Measurements from ENCODE around the gene ABCG1.
A peak's percentile ranks its signal among the peaks of the same experiment; 100 is the strongest.

The ABCG1 gene

DNA sequence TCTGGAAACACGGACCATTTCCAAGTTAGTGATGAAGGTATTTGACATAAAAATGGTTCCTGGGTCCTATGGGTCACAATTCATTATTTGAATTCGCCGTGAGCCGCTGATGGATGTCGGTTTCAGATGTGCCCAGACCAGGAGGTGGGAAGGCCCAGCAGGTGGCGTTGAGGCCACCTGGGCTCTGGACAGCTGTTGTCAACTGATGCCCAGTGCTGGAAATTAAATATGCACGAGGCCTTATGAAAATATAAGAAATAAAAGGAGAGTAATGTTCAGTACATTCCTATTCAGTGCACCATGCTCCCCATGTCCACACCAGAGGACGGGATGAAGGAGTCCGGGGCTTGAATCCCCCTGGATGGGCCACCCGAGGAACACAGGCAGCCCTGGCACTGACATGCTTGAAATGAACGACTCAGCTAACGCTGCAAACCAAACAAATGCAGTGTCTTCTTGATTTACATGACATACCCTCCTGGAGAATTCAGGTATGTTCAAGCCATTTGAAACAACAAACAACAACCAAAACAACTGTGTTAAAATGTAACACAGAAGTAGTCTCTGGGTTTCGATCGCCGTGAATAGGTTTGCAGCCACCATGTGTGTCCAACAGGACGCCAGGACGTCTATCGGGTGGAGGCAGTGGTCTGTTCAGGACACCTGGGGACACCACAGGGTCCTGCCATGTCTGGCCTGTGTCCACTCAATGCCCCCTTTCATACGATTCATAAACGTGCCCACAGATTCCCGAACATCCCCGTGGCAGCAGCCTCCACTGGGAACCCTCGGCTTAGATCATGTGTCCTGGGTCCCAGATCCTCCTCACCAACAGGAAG is 90.2 kb downstream of the ABCG1 start:
- peak; percentile 35 for DNase-seq

- DNase-seq, result peak; percentile 72
These were observed 90.8 kb downstream of the ABCG1 start for GRCh38 chr21:42309753-42310213.

GRCh38 chr21:42310411-42311001 is 91.6 kb downstream of the ABCG1 start:
- no peak for DNase-seq

DNA sequence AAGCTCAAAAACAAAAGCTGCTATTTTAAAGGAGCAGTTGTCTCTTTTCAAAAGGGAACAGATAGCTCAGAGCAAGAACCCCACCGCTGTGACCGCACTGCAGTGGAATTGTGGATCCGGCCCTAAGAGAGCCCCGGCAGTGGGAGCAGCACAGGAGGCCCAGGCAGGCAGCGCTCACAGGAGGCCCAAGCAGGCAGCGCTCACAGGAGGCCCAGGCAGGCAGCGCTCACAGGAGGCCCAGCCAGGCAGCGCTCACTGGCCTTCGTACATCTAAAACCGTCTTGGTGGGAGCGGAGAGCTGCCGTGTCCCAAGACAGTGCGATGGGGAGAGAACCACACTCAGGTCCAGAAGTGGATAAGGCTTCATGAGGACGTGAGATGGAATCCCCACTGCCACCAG is 92.2 kb downstream of the ABCG1 start:
- DNase-seq, result no peak

DNA sequence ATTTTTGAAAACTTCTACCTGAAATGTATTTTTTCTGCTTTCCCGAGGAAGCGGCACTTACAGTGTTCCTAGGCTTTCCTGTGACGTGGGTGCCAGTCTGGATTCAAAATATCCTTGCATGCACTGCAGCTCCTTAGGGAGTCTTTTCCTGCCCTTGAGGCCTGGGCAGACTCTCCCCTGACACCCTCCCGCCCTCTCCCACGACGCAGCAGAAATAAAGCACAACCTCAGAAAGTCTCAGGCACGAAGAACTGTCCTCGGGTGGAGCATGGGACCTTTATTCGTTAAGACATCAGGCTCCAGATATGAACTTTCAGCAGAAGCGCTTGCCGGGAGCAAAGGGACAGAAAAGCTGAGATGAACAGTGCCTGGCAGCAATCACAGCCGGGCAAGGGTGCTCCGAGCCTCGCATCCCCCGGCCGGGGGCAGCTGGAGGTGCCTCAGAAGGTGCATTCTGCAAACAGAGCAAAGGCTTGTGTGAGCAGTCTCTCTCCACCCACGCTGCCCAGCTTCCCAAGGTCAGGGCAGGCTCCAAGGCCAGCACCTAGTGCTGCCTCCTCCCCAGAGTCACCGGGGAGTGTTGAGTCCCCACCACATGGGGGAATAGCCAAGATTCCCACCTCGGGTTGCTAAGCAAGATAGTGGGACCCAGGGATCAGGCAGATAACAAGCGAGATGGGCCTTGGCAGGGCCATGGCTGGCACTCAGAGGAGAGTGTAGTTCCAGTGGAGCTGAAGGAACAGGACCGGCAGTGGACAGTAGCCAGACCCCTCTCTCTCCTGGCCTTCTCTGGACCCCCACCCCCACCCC is 93.1 kb downstream of the ABCG1 start:
- peak; percentile 43 for DNase-seq

GRCh38 chr21:42312626-42313104 is 93.7 kb downstream of the ABCG1 start:
- DNase-seq, result peak; percentile 90

GRCh38 chr21:42313501-42313969 is 94.6 kb downstream of the ABCG1 start:
- peak; percentile 90 for DNase-seq

- DNase-seq, result peak; percentile 33
These were observed 95.8 kb downstream of the ABCG1 start for GRCh38 chr21:42314616-42315295.

DNA sequence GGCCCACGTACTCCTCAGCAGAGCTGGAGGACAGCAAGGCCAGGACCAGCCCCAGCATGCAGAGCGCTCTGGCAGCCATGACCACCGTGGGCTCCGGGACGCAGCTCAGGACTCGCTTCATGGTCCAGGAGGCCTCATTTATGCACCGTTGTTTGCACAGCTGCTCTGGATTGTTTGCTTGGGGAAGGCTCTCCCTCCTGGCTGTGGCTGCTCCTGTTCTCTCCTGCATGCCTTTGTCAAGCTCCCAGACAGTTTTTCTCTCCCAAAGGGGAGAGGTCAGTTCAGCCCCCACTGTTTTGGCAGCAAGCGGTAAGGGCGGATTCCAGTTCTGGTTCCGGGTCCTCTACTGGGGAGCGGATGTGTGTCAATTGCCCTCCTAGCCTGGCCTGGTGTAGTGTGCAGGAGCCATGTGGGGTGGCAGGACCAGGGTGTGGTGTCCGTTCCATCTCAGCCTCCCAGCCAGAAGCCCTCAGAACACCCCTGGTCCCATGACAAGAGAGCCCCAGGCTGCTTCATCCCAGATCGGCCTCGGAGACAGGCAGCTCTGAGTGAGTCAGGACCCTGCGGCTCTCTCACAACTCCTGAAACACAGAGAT is 96.5 kb downstream of the ABCG1 start, which contains the start of gene TFF3:
Gene TFF3, minus strand, starts transcription at position 114 of the 596 bp plus-strand sequence. Its CDS starts 35 bp downstream, at position 79.
- DNase-seq, result peak; percentile 99

DNA sequence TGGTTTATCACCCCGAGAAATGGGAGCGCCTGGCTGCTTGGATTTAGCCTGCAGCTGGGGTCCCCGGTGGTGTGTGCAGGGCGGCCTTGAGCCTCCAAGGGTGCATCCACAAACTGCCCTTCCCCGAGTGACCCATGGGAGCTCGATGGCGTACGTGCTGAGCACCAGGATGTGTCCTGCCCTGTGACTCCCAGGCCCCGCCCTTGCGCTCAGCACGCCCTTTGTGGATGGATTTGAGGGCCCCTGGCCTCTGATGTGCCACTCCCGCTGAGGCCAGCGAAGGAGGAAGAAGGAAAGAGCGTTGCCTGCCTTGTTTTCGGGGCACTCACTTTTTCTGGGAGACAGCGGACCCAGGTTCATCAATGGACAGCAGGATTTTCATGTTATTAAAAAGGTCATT is 98.0 kb downstream of the ABCG1 start:
- DNase-seq, result peak; percentile 45

DNA sequence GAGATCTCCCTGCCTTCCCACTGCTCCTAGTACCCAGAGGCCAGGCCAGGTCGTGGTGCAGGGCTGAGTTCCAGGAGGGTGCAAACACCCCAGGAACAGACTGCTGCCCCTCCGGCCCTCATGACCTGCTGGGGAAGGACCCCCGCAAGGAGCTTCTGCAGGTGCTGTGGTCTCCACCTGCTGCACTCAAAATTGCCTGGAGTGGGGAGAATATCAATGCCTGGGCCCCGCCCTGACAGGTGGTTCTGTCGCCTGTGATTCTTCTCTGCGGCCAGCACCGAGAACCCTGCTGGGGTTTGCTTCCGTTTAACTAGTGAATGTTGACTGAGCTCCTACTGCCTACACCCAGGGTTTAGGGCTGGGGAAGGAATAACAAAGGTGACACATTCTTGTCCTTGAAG is 98.4 kb downstream of the ABCG1 start:
- DNase-seq, result peak; percentile 93

- peak; percentile 59 for DNase-seq
These were observed 99.1 kb downstream of the ABCG1 start for GRCh38 chr21:42317826-42318746.

GRCh38 chr21:42319376-42319775 is 100.4 kb downstream of the ABCG1 start:
- DNase-seq, result peak; percentile 32

DNA sequence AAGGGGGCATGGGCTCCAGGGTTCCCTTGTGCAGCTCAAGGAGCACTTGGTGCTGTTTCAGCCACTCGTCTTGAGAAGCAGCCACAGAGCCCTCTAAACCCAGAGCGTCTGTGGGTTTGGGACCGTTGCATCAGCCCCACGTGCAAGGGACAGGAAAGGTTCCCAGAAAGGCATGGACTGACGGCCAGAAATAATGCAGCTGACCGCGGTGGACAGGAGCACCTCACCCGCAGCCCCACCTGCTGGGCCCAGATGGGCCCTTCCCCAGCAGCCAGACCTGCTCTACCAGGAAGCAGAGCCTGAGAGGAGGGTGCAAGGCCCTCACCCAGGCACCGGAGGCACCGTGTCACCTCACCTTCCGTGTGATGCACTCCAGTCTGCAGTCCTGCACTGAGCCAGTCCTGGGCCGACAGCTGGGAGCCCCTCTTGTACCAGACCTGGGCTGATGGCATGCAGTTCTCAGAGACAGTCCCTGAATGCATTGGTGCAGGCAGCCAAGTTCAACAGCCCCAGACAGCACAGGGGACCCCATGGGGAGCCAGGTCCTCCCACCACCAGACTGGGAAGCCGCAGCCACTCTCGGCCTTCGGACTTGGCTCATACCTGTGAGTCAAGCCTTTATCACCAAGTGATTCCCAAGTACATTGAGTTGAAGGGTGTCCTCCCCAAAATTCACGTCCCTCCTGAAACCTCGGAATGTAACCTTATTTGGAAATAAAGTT is 101.1 kb downstream of the ABCG1 start:
- no peak for DNase-seq

DNA sequence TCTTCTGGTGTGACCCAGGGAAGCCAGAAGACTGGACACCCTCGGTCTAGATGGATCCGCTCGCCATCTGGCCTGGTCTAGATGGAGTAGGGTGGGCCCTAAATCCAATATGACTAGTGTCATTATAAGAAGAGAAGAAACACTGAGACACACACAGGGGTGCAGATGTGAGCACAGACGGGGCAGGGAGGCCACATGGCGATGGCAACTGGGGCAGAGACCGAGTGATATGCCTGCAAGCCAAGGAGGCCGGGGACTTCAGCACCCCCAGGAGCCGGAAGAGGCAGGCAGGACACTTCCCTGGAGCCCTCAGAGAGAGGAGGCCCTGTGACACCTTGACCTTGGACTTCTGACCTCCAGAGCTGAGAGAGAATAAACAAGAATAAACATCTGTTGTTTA is 101.9 kb downstream of the ABCG1 start:
- no peak for DNase-seq

GRCh38 chr21:42321231-42321630 is 102.3 kb downstream of the ABCG1 start:
- no peak for DNase-seq

- no peak for DNase-seq
These were observed 102.9 kb downstream of the ABCG1 start for GRCh38 chr21:42321845-42322244.

GRCh38 chr21:42324896-42325295 is 106.0 kb downstream of the ABCG1 start:
- no peak for DNase-seq

- DNase-seq, result peak; percentile 25
These were observed 111.7 kb downstream of the ABCG1 start for GRCh38 chr21:42330380-42331371.

Data from NCI-H69 (cell line).